ENCODE data around the gene COL23A1.
"Not testable (repeated sequence)": the region's sequence is repeated elsewhere in the genome, so short reads cannot be mapped to it uniquely, and the experiment has no call there.

Gene COL23A1

DNA sequence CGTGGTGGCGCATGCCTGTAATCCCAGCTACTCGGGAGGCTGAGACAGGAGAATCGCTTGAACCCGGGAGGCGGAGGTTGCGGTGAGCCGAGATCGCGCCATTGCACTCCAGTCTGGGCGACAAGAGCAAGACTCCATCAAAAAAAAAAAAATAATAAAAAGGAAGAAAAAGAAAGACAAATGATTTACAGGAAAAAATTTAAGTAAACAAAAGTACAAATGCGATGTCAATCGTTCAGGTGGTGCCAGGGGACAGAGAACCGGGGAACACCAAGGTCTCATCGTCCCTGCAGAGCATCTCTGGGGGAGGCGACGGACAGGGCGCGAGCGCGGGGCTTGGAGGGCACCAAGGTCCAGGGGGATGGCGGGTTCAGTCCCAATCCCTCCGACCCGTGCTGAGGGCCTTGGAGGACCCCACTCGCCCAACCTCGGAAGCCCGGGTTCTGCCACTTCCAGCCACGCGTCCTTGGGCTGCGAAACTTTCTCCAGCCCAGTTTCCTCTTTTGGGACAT is 386.5 kb downstream of the COL23A1 start:
- no peak for DNase-seq (ENCODE audit: low read depth)
- no peak for TF ChIP-seq CTCF (IDR thresholded peaks at IDR 0.05; ENCODE audit: low read depth, low read length, missing control alignments)
- peak overlapping the region; percentile 86 for H3K4me3 ChIP-seq (ENCODE audit: low read depth, low read length)

- TF ChIP-seq CTCF (IDR thresholded peaks at IDR 0.05; ENCODE audit: low read depth, low read length, missing control alignments), result no peak
- DNase-seq (ENCODE audit: low read depth), result no peak
- no peak overlapping the region for H3K4me3 ChIP-seq (ENCODE audit: low read depth, low read length)
Measured at GRCh38 chr5:178202541-178202940, 387.7 kb downstream of the COL23A1 start.

- TF ChIP-seq CTCF (IDR thresholded peaks at IDR 0.05; ENCODE audit: low read depth, low read length, missing control alignments), result no peak
- DNase-seq (ENCODE audit: low read depth), result no peak
- no peak overlapping the region for H3K4me3 ChIP-seq (ENCODE audit: low read depth, low read length)
Measured at GRCh38 chr5:178201927-178202235, 388.3 kb downstream of the COL23A1 start.

DNA sequence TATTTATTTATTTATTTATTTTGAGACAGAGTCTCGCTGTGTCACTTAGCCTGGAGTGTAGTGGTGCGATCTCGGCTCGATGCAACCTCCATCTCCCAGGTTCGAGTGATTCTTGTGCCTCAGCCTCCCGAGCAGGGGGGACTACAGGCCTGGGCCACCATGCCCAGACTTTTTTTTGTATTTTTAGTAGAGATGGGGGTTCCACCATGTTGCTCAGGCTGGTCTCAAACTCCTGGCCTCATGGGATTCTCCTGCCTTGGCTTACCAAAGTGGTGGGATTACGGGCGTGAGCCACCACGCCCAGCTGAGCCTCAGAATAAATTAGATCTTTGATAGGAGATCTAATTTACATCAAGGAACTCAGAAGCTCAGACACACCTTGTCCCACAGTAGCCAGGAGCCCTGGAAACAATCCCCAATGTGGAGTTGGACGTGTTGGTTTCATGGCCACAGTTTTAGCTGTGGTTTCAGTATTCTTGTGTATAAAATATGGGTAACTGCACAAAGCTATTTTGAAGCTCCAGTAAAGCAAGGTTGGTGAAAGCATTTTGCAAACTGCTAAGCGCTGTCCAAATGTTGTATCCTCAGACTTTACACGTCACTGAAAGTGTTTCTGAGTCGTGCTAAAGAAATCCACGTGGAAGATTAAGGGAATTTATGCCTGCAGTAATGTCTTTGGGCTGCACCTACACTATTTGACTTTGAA is 388.8 kb downstream of the COL23A1 start:
- H3K4me3 ChIP-seq (ENCODE audit: low read depth, low read length), result no peak overlapping the region
- TF ChIP-seq CTCF (IDR thresholded peaks at IDR 0.05; ENCODE audit: low read depth, low read length, missing control alignments), result no peak
- DNase-seq (ENCODE audit: low read depth), result no peak

GRCh38 chr5:178199581-178200434 is 390.4 kb downstream of the COL23A1 start:
- H3K4me3 ChIP-seq (ENCODE audit: low read depth, low read length), result no peak overlapping the region
- DNase-seq (ENCODE audit: low read depth), result no peak
- no peak for TF ChIP-seq CTCF (IDR thresholded peaks at IDR 0.05; ENCODE audit: low read depth, low read length, missing control alignments)

GRCh38 chr5:178198706-178199105 is 391.5 kb downstream of the COL23A1 start:
- TF ChIP-seq CTCF (IDR thresholded peaks at IDR 0.05; ENCODE audit: low read depth, low read length, missing control alignments), result no peak
- H3K4me3 ChIP-seq (ENCODE audit: low read depth, low read length), result no peak overlapping the region
- no peak for DNase-seq (ENCODE audit: low read depth)

DNA sequence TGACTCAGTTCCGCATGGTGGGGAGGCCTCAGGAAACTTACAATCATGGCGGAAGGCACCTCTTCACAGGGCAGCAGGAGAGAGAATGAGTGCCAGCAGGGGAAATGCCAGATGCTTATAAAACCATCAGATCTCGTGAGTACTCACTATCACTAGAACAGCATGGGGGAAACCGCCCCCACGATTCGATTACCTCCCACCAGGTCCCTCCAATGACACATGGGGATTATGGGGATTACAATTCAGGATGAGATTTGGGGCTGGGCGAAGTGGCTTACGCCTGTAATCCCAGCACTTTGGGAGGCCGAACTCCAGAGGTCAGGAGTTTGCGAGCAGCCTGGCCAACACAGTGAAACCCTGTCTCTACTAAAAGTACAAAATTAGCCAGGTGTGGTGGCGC is 392.0 kb downstream of the COL23A1 start:
- not testable (repeated sequence) for H3K4me3 ChIP-seq (ENCODE audit: low read depth, low read length); DNase-seq (ENCODE audit: low read depth)
